Transverse colon (tissue), 4 donors: Measurements from ENCODE around the gene SGCG. TPM values are rescaled to one million over a fixed set of nuclear protein-coding genes. Genes with fewer than 3 reads are reported as not detected.

Experiments
- DNase-seq: peaks from one replicate; pipeline ENCODE4 v3.0.0-alpha.2; 2019
- H3K27ac ChIP-seq, 4 donors: fragments of 200-600 bp; sonication (generic); 2 replicates each; pipeline ENCODE4 v1.5.1; 2016 to 2018; ENCODE audit warnings: inconsistent platforms in 4 of 4
- H3K27me3 ChIP-seq: fragments of 200-600 bp; sonication (generic); 2 replicates; pipeline ENCODE4 v1.5.1; 2017; ENCODE audit warnings: inconsistent platforms
- H3K36me3 ChIP-seq, 4 donors: fragments of 200-600 bp; sonication (generic); 2 replicates each; pipeline ENCODE4 v1.5.1; 2017 to 2019; ENCODE audit warnings: inconsistent platforms in 4 of 4
- H3K4me1 ChIP-seq, 4 donors: fragments of 200-600 bp; sonication (generic); 2 replicates each; pipeline ENCODE4 v1.5.1; 2017 to 2020; ENCODE audit warnings: inconsistent platforms in 4 of 4
- H3K4me3 ChIP-seq, 4 donors: fragments of 200-600 bp; sonication (generic); 1 replicate in 1 of 4; 2 replicates in 3 of 4; pipeline versions ENCODE4 v1.5.1 to v1.6.1; 2017 to 2019; ENCODE audit warnings: inconsistent platforms in 4 of 4
- H3K9me3 ChIP-seq, 2 donors: fragments of 200-600 bp; sonication (generic); 2 replicates each; pipeline ENCODE4 v1.5.1; 2017 to 2019; ENCODE audit warnings: inconsistent platforms in 2 of 2
- EP300 ChIP-seq: sonication (generic); formaldehyde crosslinking; IDR thresholded peaks from one replicate; pipeline ENCODE4 v1.6.1; 2017; ENCODE audit warnings: antibody characterized with exemption, low read depth
- POLR2A ChIP-seq: fragments of 450-650 bp; IDR thresholded peaks from one replicate; pipeline ENCODE4 v1.6.1; 2016; ENCODE audit warnings: antibody characterized with exemption, mild to moderate bottlenecking, moderate library complexity
- POLR2AphosphoS5 ChIP-seq, 3 donors: sonication (generic); formaldehyde crosslinking; IDR thresholded peaks; one replicate each; pipeline ENCODE4 v1.6.1; 2016; ENCODE audit warnings: antibody characterized with exemption in 3 of 3
- WGBS, 2 donors: methylation state at CpG; one replicate each; pipeline ENCODE4 v1.1.5; 2018; ENCODE audit warnings: low coverage in 1 of 2; 5-methylcytosine and 5-hydroxymethylcytosine counted together
- in situ Hi-C, 4 donors: fragments of 200-750 bp; cut with MboI; loops; one replicate each; pipeline versions ENCODE4 v1.15.0 to v1.15.1; 2017; ENCODE audit warnings: low sequenced_read_pairs in 3 of 4, low pct_ligation_motif_present in 1 of 4, low pct_unique_long_range_greater_than_20kb in 1 of 4
- intact Hi-C: fragments of 100-400 bp; cut with DNase I; formaldehyde crosslinking; loops from one replicate; pipeline ENCODE4 v1.15.1; 2023; ENCODE audit warnings: low total_unique reads
- total RNA-seq, 4 donors: library from RNA; depleted of rRNA; stranded (reverse); fragments of >200 nt; gene quantifications; one replicate each; pipeline ENCODE4 v1.1.0, GENCODE V29; 2016
- TF ChIP-seq, protein P1 (sequence below), 5 experiments: fragments of 200-600 bp in 3 of 5; fragments of 450-650 bp in 2 of 5; sonication (generic) in 3 of 5; IDR thresholded peaks; 1 replicate in 2 of 5; 2 replicates in 3 of 5; pipeline ENCODE4 v1.5.1; 2016 to 2017; ENCODE audit warnings: antibody characterized with exemption in 5 of 5, inconsistent platforms in 3 of 5, mild to moderate bottlenecking in 2 of 5, moderate library complexity in 1 of 5

The SGCG gene
- total RNA-seq, 4 donors from 2014 or later, result not detected

DNA sequence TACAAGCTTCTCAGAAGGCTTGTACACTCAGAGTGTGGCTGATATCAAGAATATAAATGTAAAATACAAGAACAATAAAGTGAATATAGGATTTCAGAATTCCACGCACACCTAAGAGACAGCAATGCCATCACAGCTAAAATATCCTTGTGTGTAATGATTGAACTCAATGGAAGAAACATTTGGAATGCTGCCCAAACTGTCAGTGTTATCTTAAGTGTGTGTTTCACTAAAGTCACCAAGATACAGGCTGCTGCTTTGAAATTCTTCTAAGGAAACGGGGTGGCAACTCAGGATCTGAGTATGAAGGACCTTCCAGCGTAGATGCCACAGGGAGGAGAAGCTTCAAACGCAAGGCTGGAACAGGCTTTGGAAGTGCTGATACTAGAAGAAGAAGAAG lies 86.8 kb downstream of the SGCG start:
- WGBS, 2 donors, result 68 to 83% methylated on average over 3 to 4 of the region's 4 CpGs
- TF ChIP-seq EP300 (no peak), POLR2AphosphoS5 (IDR thresholded peaks at IDR 0.05) (no peak), POLR2A (no peak)
- TF ChIP-seq, protein P1, sequence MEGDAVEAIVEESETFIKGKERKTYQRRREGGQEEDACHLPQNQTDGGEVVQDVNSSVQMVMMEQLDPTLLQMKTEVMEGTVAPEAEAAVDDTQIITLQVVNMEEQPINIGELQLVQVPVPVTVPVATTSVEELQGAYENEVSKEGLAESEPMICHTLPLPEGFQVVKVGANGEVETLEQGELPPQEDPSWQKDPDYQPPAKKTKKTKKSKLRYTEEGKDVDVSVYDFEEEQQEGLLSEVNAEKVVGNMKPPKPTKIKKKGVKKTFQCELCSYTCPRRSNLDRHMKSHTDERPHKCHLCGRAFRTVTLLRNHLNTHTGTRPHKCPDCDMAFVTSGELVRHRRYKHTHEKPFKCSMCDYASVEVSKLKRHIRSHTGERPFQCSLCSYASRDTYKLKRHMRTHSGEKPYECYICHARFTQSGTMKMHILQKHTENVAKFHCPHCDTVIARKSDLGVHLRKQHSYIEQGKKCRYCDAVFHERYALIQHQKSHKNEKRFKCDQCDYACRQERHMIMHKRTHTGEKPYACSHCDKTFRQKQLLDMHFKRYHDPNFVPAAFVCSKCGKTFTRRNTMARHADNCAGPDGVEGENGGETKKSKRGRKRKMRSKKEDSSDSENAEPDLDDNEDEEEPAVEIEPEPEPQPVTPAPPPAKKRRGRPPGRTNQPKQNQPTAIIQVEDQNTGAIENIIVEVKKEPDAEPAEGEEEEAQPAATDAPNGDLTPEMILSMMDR (IDR thresholded peaks at IDR 0.05), result no peak
- no peak overlapping the region for H3K4me3 ChIP-seq
- H3K27me3 ChIP-seq, result no peaks in the 10 kb centered on the region
- H3K9me3 ChIP-seq, result no peaks in the 10 kb centered on the region
- DNase-seq, result no peak
- no peak overlapping the region for H3K27ac ChIP-seq
- no peaks in the 10 kb centered on the region for H3K4me1 ChIP-seq
- in situ Hi-C loops (no loop called here), intact Hi-C loops (no loop called here)
- no peaks in the 10 kb centered on the region for H3K36me3 ChIP-seq

DNA sequence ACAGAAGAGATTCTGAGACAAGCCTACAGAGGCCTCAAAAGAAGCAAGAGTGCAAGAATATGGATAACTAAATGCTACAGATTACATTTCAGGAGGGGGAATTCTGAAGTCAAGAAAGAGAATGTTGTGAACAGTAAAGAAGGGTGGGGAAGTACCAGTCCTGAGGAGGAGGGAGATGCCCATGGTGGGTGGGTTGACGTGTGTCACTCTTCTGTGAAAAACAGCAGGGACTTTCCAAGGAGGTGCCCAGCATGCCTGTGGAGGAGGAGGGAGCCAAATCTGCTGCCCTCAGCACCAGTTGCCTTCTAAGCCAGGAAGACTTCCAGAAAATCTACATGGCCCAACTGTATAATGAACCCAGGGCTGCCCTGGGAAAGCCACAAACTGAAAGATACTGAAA lies 87.7 kb downstream of the SGCG start:
- H3K9me3 ChIP-seq, result no peaks in the 10 kb centered on the region
- H3K27me3 ChIP-seq, result no peaks in the 10 kb centered on the region
- 46 to 50% methylated on average over 1 of the region's 1 CpG for WGBS, 2 donors
- no peaks in the 10 kb centered on the region for H3K36me3 ChIP-seq
- no peak for DNase-seq
- no peak overlapping the region for H3K27ac ChIP-seq
- H3K4me1 ChIP-seq, result no peaks in the 10 kb centered on the region
- intact Hi-C loops, result no loop called here
- TF ChIP-seq, protein P1 (IDR thresholded peaks at IDR 0.05), result no peak
- no peak for TF ChIP-seq POLR2A
- no peak for TF ChIP-seq POLR2AphosphoS5 (IDR thresholded peaks at IDR 0.05)
- no peak for TF ChIP-seq EP300
- in situ Hi-C loops, result no loop called here
- no peak overlapping the region for H3K4me3 ChIP-seq

DNA sequence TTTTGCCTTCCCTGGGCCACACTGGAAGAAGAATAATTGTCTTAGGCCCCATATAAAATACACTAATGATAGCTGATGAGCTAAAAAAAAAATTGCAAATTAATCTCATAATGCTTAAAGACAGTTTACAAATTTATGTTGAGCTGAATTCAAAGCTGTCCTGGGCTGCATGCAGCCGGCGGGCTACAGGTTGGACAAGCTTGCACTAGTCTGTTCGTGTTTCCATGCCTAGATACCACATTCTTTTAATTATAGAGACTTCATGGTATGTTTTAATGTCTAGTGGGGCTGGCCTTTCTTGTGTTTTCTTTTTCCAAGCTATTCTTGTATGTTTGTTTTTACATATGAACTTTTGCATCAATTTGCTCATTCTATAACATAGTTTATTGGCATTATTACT lies 90.6 kb downstream of the SGCG start:
- 82% methylated on average over 3 of the region's 3 CpGs; no CpG with 5 or more reads in 1 of the 2 donors for whole genome bisulfite sequencing, 2 donors
- Histone ChIP-seq H3K9me3 (no peaks in the 10 kb centered on the region), H3K4me3 (no peak overlapping the region), H3K27me3 (no peaks in the 10 kb centered on the region), H3K27ac (no peak overlapping the region), H3K36me3 (no peaks in the 10 kb centered on the region), H3K4me1 (no peaks in the 10 kb centered on the region)
- no peak for DNase-seq
- intact Hi-C loops, result no loop called here
- in situ Hi-C loops, result no loop called here
- TF ChIP-seq EP300 (no peak), POLR2AphosphoS5 (IDR thresholded peaks at IDR 0.05) (no peak), POLR2A (no peak)
- TF ChIP-seq, protein P1 (IDR thresholded peaks at IDR 0.05), result no peak

DNA sequence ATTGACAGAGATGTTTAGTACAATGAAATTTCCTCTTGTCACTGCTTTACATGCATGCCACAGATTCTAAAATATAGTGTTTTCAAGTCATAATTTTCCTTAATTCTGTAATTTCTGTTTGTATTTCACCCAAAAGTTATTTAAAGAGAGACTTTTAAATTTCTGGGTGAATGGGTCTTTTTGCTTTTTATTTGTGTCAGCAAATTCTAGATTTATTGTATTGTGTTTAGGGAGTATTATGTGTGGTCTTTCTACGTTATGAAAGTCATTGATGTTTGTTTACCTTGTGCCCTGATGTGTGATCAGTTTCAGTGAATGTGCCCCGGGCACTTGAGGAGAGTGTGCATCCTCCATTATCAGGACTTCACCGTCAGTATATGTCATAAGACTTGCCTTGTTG lies 92.7 kb downstream of the SGCG start:
- no peaks in the 10 kb centered on the region for H3K9me3 ChIP-seq
- intact Hi-C loops (no loop called here), in situ Hi-C loops (no loop called here)
- WGBS, 2 donors, result 45 to 50% methylated on average over 3 of the region's 3 CpGs
- H3K4me3 ChIP-seq, result no peak overlapping the region
- H3K27me3 ChIP-seq, result no peaks in the 10 kb centered on the region
- TF ChIP-seq POLR2AphosphoS5 (IDR thresholded peaks at IDR 0.05) (no peak), EP300 (no peak), POLR2A (no peak)
- TF ChIP-seq, protein P1 (IDR thresholded peaks at IDR 0.05), result no peak
- no peaks in the 10 kb centered on the region for H3K36me3 ChIP-seq
- H3K27ac ChIP-seq, result no peak overlapping the region
- no peaks in the 10 kb centered on the region for H3K4me1 ChIP-seq
- DNase-seq, result no peak
